ENCODE results near the gene CBR1.
"Not testable (repeated sequence)": the region's sequence is repeated elsewhere in the genome, so short reads cannot be mapped to it uniquely, and the experiment has no call there.

Gene CBR1

DNA sequence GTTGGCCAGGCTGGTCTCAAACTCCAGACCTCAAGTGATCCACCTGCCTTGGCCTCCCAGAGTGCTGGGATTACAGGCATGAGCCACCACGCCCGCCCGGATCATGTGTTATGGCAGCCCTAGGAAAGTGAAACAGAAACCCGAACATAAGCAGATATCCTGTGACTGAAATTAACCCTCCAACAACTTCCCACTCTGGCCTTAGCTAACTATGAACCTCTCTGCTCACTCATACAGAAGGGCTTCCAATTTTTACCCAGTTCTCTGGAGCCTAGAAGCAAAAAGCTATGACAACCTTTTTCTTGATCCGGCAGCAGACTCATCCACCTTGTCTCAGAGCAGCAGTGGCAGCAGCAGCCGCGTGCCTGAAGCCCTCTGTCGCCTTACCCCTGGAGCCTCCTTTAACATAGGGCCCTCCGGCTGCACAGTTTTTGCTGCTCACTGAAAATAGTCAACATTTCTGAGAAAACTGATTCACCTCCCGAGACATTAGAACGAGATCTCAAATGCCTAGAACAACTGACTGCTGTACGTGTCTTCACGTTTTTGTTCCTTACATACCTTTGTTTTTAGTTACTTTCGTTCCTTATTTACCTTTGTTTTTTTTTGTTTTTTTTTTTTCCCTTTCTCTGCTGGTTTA is 9.3 kb downstream of the CBR1 start:
- DNase-seq: no peak

DNA sequence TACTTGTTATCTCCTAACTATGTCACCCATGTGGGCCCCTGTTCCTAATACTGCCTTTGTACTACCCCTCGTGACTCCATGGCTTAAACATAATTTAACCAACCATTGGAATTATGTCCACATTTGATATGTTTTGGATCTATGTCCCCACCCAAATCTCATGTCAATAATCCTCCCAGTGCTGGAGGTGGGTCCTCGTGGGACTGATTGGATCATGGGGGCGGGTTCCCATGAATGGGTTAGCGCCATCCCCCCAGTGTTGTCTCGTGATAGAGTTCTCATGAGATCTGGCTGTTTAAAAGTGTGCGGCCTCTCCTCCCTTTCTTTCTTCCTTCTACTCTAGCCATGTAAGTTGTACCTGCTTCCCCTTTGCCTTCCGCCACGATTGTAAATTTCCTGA is 9.8 kb downstream of the CBR1 start:
- no peak for DNase-seq

DNA sequence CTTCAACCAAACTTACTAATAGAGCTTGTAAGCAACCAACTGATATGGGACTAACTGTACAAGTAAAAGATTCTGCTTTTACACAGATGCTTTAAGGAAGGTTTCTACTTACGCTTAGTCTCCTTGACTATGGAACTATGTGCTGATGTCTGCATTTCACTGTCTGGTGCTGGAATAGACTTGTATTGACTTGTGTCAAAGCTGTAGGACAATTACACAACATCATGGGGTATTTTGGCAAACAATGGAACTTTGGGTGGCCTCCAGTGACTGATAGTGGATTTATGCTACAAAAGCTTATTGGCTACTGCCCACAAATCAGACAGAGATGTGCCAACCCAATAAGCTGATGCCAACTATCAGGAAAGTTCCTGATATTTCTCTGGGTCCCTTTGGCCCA is 10.6 kb downstream of the CBR1 start:
- DNase-seq: peak in 7 of 58 donors; percentile 5 to 43 (median 21)

DNA sequence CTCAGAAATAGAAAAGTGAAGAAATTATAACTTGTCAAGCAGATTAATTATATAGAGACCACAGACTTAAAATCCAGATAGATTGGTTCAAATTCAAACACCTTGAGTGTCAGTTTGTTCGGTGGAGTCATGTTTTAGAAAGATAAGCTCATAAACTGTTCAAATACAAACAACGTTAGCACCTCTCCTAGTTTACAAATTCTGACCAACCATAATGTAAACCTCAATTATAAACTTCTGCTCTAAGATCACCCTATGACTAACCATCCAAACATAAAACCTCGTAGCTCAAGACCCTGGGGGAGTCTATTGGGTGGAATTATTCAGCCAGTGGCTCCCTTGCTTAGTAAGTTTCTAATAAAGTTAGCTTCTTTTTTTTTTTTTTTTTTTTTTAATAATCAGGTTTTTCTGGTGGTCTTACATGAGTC is 12.4 kb downstream of the CBR1 start:
- DNase-seq: no peak

DNA sequence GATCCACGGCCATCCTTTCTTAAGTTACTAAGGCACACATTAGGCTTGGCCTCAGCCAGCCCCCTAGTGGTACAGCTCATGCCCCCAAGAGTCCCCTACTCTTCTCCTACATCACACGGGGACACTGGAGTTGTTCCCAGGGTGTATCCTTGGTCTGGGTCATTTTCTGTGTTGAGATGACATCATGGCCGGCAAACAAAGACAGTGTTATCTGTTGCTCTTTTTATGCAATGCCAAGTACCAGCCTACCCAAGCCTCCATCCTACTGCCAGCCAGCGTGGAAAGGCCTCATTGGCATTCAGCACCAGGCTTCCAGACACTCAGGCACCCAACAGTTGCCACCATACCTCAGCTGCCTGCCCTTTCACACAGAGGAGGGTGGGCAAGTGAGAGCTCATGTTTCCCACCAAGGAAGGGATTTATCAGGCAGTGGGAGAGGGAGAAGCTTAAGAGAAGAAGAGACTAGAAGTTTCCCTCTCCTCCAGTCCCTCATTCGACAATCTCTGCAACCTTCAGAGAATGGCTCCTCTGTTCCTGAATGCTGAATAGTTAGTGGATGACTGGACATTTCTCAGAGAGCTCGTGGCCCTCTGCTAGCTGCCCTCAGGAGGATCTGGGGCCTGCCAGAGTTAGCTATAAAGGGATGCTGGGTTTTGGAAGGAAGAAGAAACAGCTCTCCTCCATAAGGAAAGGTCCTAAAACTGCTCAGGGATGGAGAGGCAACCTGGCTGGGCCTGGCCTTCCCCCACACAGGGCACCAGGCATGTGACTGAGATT is 17.7 kb downstream of the CBR1 start:
- peak in 56 of 58 donors; percentile 16 to 94 (median 78) for DNase-seq

DNA sequence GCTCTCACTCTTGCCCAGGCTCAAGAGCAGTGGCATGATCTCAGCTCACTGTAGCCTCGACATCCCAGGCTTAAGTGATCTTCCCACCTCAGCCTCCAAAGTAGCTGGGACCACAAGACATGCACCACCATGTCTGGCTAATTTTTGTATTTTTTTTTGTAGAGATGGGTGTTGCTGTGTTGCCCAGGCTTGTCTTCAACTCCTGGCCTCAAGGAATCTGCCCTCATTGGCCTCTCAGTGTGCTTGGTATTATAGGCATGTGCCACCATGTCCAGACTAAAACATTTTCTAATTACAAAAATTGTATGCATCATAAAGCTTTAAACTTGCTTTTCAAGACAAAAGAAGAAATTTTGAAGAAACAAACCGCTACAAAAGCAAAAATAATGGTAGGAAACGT is 20.1 kb downstream of the CBR1 start:
- DNase-seq: no peak

DNA sequence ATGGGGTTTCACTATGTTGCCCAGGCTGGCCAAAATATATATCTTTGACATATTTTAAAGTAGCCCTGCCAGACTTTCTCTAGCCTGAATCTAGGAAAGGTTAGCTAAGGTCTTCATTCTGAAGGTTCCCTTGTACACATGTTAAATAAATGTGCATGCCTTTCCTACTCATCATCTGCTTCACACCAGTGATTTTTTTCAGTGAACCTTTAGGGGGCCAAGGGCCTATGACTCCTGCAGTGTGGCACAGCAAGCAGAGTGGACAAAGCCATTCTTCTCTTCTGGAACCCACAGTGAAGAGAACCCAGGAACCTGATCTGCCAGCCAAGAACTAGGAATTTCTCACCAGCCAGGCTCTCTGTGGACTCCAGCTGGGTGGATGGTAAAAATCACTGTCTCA is 22.9 kb downstream of the CBR1 start:
- DNase-seq: no peak

DNA sequence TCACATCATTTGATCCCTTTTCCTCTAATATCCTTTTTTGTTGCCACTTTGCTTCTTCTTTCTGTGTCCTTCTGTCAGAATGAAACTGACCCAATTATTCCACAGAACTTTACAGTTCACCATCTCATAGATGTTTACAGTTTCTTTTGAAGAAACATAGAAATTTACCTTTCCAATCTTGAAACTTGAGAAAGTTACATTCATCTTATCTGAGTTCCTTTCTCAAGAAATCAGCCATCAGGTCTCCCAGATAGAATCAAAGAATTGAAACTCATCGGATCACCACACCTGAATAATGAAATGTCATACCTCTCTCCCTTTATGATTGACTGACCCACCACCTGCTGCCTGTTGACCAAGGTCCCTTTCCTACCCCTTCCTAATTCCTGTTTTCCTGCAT is 23.7 kb downstream of the CBR1 start:
- DNase-seq: no peak

DNA sequence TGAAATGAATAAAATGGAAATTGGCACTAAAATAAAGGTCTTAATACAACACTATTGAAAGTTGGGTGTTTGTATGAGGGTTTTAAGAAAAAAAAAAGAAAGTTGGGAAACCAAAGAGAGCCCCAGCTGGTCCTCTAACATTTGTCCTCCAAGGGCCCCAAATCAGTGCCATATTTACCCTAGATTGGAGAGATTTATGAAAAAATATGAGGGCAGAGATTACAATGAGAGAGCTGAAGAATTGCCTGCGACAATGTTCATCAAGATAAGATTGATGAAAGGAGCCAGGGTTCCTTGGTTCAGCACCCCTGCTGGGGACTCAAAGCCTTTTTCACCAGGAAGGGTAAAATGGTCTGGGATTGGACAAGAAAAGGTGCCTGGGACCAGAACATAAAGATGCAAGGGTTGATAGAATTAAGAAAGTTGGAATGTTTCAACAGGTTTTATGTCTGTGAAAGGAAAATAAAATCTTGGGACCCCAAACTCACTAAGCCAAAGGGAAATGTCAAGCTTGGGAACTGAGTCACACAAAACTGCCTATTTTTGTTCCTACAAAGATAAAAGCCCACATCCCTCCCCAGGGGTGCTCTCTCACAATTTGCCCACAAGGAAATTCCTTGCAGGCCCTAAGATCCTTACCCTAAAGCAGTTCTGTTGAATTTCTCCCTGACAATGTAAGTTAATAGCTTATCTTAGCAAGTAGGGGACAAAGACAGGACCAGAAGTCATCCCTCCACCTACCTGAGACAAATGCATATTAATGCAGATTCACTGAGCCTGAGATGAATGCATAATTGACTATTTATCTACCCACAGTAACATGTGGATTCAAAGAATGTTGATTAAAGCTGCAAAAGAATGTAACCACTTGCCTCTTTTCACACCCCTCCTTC is 26.8 kb downstream of the CBR1 start:
- no peak for DNase-seq

DNA sequence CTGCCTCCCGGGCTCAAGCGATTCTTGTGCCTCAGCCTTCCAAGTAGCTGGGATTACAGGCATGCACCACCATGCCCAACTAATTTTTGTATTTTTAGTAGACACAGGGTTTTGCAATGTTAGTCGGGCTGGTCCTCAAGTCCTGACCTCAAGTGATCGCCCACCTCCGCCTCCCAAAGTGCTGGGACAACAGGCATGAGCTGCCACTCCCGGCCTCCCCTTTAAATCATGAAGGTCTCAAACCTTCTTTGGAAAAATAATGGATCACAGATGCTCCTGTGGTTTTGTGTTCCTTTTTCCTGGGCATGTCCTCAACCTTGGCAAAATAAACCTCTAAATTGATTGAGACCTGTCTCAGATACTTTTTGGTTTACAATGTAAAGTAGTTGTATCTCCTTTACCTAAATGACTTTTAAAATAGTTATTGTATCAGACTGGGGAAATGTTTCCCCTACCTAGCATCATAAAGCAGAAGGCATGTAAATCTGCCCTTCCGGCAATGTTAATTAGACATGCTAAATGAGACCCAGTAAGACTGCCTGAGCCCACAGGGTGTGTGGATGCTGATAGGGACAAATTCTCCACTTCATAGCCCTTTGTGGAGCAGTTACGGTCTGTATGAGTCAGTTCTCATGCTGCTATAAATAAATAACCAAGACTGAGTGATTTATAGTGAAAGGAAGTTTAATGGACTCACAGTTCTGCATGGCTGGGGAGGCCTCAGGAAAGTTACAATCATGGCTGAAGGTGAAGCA is 27.8 kb downstream of the CBR1 start:
- DNase-seq: no peak

DNA sequence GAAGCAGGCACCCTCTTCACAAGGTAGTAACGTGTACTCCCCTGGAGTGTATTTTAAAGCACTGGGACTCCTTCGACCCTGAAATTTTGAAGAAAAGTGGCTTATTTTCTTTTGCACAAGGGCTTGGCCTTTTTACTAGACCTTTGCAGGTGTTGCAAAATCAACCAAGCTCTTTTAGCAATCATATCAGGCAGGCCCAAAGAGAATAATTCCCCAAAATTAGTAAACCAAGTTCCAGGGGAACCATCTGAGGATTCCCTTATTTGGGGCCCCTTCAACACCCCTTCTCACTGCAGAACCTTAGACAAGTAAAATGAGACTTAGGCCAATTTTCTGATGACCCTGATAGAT is 28.3 kb downstream of the CBR1 start:
- DNase-seq: no peak

DNA sequence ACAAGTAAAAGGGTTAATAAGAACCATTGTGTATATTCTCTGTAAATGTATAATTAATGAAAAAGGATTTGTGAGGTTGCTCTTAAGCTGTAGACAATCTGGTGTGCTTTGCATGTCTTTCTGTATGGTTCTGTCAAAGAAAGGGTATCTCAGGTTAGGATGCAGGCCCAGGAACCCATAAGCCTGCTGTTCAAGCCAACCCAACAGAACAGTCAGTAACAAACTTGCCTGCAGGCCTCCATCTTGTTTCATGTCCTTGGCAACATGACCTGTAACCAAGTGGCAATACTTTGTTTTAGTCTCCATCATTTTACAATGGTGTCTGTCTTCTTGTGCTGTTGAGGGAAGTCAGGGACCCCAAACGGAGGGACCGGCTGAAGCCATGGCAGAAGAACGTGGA is 29.2 kb downstream of the CBR1 start:
- DNase-seq: no peak

DNA sequence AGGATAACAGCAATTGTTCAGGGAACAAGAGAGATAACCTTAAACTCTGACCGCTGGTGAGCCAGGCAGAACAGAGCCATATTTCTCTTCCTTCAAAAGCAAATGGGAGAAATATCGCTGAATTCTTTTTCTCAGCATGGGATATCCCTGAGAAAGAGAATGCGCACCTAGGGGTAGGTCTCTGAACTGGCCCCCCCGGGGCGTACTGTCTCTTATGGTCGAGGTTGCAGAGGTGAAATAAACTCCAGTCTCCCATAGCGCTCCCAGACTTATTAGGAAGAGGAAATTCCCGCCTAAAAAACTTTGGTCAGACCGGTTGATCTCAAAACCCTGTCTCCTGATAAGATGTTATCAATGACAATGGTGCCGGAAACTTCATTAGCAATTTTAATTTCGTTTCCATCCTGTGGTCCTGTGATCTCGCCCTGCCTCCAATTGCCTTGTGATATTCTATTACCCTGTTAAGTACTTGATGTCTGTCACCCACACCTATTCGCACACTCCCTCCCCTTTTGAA is 29.9 kb downstream of the CBR1 start:
- not testable (repeated sequence) for DNase-seq

DNA sequence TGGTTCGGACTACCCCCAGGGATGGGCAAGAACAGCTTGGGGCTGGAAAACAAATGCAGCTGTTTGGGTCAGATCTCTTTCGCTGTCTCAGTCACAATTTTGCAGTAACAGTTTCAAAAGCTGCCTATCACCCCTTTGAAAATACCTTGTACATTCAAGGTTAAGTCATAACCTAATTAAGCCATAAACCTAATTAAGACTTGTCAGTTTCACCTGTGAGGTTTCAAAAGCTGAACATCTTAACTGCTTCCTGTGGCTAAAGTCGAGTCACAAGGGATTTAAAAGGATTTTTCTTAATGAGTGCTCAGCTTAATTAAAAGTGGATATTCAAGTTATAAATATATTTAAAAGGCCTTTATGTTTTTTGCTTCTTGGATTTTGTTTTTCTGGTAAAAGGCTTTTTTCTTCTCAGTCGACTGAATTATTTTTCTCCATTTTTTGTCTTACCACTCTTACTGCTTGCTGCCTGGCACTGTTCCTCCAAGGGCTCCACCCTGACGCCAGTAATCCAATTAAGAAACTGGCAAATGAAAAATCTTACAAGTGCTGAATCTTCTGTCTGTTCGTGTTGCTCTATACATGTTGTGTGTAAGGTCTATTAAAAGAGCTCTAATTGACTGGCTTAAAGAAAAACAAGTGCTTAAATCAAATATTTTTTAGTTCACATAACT is 31.3 kb downstream of the CBR1 start:
- DNase-seq: no peak

DNA sequence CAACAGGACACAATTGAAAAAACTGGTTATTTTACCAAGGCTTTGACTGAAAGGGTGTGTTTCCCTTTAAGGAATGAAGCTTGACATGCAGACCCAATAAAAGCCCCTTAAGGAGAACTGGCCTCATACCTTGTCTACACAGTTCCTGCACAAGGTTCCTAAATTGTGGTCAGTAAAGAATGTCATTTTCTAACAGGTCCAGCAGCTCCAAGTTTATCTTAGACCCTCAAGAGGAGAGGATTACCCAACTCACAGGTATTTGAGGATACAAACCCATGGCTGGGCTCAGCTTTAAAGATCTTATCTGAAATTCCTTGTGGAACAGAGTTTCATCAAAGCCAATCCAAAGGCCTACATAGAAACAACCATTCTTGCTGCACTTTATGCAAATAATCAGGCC is 33.6 kb downstream of the CBR1 start:
- no peak for DNase-seq

DNA sequence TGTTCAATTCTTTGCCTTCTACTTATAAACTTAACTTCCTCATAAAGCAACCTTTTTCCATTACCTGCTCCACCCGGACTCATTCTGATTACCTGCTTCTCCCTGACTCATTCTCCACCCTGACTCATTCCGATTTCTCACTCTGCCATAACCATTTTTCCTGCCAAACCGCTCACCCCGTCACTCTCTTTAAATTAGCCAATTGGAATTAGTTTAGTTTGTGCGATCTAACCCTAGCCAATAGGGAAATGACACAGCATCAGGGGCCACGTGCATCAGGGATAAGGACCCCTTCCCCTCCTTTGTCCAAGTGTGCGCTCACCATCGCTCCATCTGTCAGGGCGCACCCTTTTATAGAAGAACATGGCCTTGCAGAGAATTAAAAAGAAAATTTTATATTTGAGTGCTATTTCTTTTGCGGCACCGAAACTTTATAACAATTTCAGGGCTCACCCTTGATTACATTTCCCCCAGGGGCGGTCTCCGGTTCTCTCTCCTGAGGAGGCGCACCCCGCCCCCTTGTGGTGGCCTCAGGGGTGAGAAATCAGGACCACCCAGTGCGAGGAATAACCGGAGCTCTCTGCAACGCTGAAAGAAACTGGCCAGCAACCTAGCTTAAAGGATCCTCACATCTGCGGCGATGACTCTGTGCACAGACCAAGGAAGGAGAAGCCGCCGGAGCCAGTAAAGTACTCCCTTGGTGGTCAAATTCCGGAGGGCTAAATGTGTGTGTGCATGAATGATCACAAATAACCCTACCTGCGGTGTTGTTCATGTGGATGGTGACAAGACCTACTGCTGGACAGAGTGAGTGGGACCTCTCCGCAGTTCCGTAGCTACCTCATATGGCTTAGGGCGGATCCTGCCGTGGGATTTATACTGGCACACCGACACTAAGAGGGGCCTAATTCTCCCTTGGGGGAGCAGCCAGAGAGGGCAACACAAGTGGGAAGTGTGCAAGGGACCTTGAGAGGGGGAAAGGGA is 34.8 kb downstream of the CBR1 start:
- DNase-seq: peak in 53 of 58 donors; percentile 7 to 76 (median 60)

DNA sequence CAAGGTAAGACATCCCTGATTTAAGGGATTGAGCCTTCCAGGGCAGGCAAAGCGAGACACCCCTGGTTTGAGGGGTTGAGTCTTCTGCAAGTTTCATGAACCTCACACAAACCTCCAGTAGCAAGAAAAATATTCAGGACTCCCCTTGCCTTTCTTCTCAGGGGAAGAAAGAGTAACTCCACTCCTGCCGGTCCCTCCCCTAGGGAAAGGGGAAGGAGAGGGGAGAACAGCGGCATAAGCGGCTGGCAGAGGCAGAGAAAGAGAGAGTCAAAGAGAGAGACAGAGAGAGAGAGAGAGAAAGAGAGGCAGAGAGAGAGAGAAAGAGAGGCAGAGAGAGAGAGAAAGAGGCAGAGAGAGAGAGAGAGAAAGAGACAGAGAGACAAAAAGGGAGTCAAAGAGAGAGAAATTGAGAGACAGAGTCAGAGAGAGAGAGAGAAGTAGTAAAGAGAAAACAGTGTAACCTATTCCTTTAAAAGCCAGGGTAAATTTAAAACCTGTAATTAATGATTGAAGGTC is 35.6 kb downstream of the CBR1 start:
- peak in 1 of 58 donors; percentile 22 for DNase-seq

DNA sequence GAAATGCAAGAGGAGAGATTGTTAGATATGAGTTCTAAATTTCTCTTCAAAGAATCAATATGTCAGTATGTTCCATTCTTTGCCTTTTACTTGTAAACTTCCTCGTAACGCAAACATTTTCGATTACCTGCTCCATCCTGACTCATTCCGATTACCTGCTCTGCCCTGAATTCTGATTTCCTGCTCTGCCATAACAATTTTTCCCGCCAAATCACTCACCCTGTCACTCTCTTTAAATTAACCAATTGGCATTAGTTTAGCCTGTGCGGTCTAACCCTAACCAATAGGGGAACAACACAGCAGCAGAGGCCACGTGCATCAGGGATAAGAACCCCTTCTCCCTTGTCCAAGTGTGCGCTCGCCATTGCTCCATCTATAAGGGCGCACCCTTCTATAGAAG is 40.0 kb downstream of the CBR1 start:
- DNase-seq: no peak

DNA sequence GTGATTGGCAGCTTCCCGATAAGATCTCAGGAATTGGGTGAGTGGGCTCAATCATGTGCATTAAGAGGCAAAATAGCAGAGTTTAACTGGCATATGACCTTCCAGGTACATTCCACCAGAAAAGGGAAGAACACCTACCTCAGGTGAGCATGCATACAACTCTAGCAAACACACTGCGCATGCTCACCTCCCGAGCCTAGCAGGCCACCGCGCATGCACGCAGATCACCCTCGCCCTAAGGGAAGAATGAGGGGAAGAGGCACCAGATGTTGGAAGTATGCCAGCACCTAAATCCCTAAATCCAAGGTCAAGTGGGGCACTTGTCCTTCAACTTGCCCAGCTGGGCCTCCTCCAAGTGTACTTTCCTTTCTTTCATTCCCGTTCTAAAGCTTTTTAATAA is 41.4 kb downstream of the CBR1 start:
- no peak for DNase-seq
